Superior temporal gyrus (tissue), 1 donor: ENCODE measurements around the gene UNC93B1.
A peak's percentile ranks its signal among the peaks of the same experiment; 100 is the strongest.
"Not testable (repeated sequence)": the region's sequence is repeated elsewhere in the genome, so short reads cannot be mapped to it uniquely, and the experiment has no call there.

Experiments
- DNase-seq: peaks from one replicate; pipeline ENCODE4 v3.0.0-alpha.2; 2016; ENCODE audit errors: extremely low spot score

UNC93B1 gene

GRCh38 chr11:68009391-68010089 lies 5.6 kb upstream of the UNC93B1 start:
- no peak for DNase-seq

- no peak for DNase-seq
Measured at GRCh38 chr11:68008381-68009337, 4.8 kb upstream of the UNC93B1 start.

- DNase-seq, result no peak
Measured at GRCh38 chr11:68007498-68008380, 3.8 kb upstream of the UNC93B1 start.

GRCh38 chr11:68006606-68007166 lies 2.8 kb upstream of the UNC93B1 start:
- no peak for DNase-seq

GRCh38 chr11:68004551-68005335 lies 846 bp upstream of the UNC93B1 start:
- no peak for DNase-seq

GRCh38 chr11:68002938-68003845 lies 705 bp downstream of the UNC93B1 start:
- no peak for DNase-seq

GRCh38 chr11:68002575-68002937 lies 1.3 kb downstream of the UNC93B1 start:
- no peak for DNase-seq

- no peak for DNase-seq
Measured at GRCh38 chr11:67999704-68000103, 4.2 kb downstream of the UNC93B1 start.

GRCh38 chr11:67999201-67999629 lies 4.7 kb downstream of the UNC93B1 start:
- no peak for DNase-seq

- no peak for DNase-seq
Measured at GRCh38 chr11:67998150-67999045, 5.5 kb downstream of the UNC93B1 start.

- DNase-seq, result no peak
Measured at GRCh38 chr11:67997475-67997921, 6.4 kb downstream of the UNC93B1 start.

- no peak for DNase-seq
Measured at GRCh38 chr11:67996622-67997474, 7.0 kb downstream of the UNC93B1 start.

- no peak for DNase-seq
Measured at GRCh38 chr11:67996051-67996450, 7.8 kb downstream of the UNC93B1 start.

- not testable (repeated sequence) for DNase-seq
Measured at GRCh38 chr11:67995579-67995978, 8.3 kb downstream of the UNC93B1 start.

- DNase-seq, result not testable (repeated sequence)
Measured at GRCh38 chr11:67995129-67995528, 8.8 kb downstream of the UNC93B1 start.

GRCh38 chr11:67994387-67994786 lies 9.5 kb downstream of the UNC93B1 start:
- DNase-seq, result not testable (repeated sequence)

GRCh38 chr11:67993821-67994220 lies 10.1 kb downstream of the UNC93B1 start:
- peak; percentile 13 for DNase-seq
